ENCODE data around the gene ICAM3. TPM values are rescaled to one million over a fixed set of nuclear protein-coding genes. Genes with fewer than 3 reads are reported as not detected.

ICAM3 gene
- total and polyA plus RNA-seq, 10 of the 15 experiments (the other 5 are each of a cell fraction or from before 2014, with no cell fraction given) = 5.5 to 152 (median 90.7) TPM

DNA sequence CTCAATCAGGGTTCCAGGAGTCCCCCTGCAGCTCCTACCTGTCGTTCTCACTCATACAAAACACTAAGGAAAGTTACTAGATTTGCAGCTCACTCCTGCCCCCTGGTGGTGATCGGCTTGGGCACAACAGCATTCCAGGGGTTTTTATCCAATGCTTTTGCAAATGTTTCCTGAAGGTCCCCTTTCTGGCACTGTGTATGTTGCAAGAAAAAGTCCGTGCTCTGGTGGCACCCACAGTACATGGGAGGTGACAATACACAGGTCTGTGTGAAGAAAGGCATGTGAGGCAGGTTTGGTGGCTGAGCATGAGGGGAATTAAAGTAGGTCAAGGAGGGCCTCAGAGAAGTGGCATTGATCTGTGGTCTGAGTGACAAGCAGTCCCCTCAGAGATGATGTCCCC is 49.5 kb upstream of the ICAM3 start (continued):
- TF ChIP-seq, protein P1, sequence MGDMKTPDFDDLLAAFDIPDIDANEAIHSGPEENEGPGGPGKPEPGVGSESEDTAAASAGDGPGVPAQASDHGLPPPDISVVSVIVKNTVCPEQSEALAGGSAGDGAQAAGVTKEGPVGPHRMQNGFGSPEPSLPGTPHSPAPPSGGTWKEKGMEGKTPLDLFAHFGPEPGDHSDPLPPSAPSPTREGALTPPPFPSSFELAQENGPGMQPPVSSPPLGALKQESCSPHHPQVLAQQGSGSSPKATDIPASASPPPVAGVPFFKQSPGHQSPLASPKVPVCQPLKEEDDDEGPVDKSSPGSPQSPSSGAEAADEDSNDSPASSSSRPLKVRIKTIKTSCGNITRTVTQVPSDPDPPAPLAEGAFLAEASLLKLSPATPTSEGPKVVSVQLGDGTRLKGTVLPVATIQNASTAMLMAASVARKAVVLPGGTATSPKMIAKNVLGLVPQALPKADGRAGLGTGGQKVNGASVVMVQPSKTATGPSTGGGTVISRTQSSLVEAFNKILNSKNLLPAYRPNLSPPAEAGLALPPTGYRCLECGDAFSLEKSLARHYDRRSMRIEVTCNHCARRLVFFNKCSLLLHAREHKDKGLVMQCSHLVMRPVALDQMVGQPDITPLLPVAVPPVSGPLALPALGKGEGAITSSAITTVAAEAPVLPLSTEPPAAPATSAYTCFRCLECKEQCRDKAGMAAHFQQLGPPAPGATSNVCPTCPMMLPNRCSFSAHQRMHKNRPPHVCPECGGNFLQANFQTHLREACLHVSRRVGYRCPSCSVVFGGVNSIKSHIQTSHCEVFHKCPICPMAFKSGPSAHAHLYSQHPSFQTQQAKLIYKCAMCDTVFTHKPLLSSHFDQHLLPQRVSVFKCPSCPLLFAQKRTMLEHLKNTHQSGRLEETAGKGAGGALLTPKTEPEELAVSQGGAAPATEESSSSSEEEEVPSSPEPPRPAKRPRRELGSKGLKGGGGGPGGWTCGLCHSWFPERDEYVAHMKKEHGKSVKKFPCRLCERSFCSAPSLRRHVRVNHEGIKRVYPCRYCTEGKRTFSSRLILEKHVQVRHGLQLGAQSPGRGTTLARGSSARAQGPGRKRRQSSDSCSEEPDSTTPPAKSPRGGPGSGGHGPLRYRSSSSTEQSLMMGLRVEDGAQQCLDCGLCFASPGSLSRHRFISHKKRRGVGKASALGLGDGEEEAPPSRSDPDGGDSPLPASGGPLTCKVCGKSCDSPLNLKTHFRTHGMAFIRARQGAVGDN (IDR thresholded peaks at IDR 0.05) = no peak
- TF ChIP-seq ZBED1 (IDR thresholded peaks at IDR 0.05; ENCODE audit: borderline replicate concordance) (0 out of 2 replicates have a peak, but pooled peaks have one; percentile 42), SPI1 (IDR thresholded peaks at IDR 0.05; ENCODE audit: borderline replicate concordance, insufficient read depth, low read depth, low read length) (no peak), YY1 (IDR thresholded peaks at IDR 0.05; ENCODE audit: low read depth, low read length) (peak; percentile 50; the same call in 1 of the 2 replicates), RAD21 (IDR thresholded peaks at IDR 0.05; ENCODE audit: insufficient read depth, low read depth, low read length) (peak; percentile 84), NR2F1 (conservative IDR thresholded peaks at IDR 0.05) (no peak), KLF5 (IDR thresholded peaks at IDR 0.05; ENCODE audit: partially characterized antibody) (no peak), STAT1 (conservative IDR thresholded peaks at IDR 0.05) (0 out of 2 replicates have a peak, but pooled peaks have one; percentile 47), MLLT1 (IDR thresholded peaks at IDR 0.05) (0 out of 2 replicates have a peak, but pooled peaks have one; percentile 25), POLR2A (IDR thresholded peaks at IDR 0.05; ENCODE audit: low read depth, low read length) (peak; percentile 46; the same call in 1 of the 2 replicates), IKZF1 (conservative IDR thresholded peaks at IDR 0.05) (peak; percentile 89), BCL11A (IDR thresholded peaks at IDR 0.05; ENCODE audit: low read depth, low read length) (no peak), POLR2AphosphoS2 (IDR thresholded peaks at IDR 0.05; ENCODE audit: low read depth, low read length) (peak; percentile 75; the same call in 1 of the 2 replicates), PML (IDR thresholded peaks at IDR 0.05; ENCODE audit: low read length) (0 out of 2 replicates have a peak, but pooled peaks have one; percentile 24), IKZF2 (IDR thresholded peaks at IDR 0.05) (peak; percentile 88 to 89), CBX3 (IDR thresholded peaks at IDR 0.05; ENCODE audit: borderline replicate concordance, low read depth) (no peak), POLR2AphosphoS5 (IDR thresholded peaks at IDR 0.05; ENCODE audit: low read length) (0 out of 2 replicates have a peak, but pooled peaks have one; percentile 32), TARDBP (IDR thresholded peaks at IDR 0.05; ENCODE audit: borderline replicate concordance) (0 out of 2 replicates have a peak, but pooled peaks have one; percentile 27), SMARCA5 (IDR thresholded peaks at IDR 0.05) (peak; percentile 46; the same call in 1 of the 2 replicates)
- TF ChIP-seq, protein P2, sequence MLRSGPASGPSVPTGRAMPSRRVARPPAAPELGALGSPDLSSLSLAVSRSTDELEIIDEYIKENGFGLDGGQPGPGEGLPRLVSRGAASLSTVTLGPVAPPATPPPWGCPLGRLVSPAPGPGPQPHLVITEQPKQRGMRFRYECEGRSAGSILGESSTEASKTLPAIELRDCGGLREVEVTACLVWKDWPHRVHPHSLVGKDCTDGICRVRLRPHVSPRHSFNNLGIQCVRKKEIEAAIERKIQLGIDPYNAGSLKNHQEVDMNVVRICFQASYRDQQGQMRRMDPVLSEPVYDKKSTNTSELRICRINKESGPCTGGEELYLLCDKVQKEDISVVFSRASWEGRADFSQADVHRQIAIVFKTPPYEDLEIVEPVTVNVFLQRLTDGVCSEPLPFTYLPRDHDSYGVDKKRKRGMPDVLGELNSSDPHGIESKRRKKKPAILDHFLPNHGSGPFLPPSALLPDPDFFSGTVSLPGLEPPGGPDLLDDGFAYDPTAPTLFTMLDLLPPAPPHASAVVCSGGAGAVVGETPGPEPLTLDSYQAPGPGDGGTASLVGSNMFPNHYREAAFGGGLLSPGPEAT (IDR thresholded peaks at IDR 0.05; ENCODE audit: low read depth) = peak; percentile 72
- TF ChIP-seq, protein P3, sequence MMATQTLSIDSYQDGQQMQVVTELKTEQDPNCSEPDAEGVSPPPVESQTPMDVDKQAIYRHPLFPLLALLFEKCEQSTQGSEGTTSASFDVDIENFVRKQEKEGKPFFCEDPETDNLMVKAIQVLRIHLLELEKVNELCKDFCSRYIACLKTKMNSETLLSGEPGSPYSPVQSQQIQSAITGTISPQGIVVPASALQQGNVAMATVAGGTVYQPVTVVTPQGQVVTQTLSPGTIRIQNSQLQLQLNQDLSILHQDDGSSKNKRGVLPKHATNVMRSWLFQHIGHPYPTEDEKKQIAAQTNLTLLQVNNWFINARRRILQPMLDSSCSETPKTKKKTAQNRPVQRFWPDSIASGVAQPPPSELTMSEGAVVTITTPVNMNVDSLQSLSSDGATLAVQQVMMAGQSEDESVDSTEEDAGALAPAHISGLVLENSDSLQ (IDR thresholded peaks at IDR 0.05) = peak; percentile 33; the same call in 1 of the 2 replicates
